B cell (primary cell): ENCODE data around the gene EHBP1L1.

Experiments
- EZH2 ChIP-seq: IDR thresholded peaks from 2 replicates; pipeline ENCODE4 v1.6.1; 2012; ENCODE audit warnings: borderline replicate concordance, low read depth, mild to moderate bottlenecking, moderate library complexity, low read length; ENCODE audit not compliant: insufficient read depth, poor library complexity, severe bottlenecking
- TF ChIP-seq, protein P1 (sequence below): fragments of 200-600 bp; IDR thresholded peaks from one replicate; pipeline ENCODE4 v1.8.0; 2022; ENCODE audit warnings: antibody characterized with exemption, mild to moderate bottlenecking

DNA sequence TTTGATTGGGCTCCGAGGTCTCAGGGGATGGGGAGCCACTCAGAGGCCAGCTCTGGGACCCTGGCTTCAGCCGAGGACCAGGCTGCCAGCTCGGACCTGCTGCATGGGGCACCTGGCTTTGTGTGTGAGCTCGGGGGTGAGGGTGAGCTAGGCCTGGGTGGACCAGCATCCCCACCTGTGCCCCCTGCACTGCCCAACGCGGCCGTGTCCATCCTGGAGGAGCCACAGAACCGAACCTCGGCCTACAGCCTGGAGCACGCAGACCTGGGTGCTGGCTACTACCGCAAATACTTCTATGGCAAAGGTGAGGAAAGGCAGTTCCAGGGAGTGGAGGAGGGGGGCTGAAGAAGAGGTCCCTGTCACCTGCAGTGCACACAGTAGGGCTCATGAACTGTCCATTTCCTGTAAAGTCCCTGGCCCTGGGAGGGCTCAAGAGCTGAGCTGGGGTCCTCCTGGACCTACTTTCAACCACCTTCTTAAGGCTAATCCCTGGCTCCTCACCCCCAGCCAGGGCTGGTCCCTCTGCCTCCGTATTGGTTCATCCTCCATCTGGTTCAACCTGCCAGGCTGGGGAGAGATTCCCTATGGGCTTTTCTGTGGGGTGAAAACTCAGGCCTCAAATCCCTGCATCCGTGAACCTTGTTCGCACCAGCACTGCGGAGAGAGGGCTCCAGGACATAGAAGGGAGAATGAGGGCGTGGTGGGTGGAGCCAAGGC is 65.6 kb downstream of the EHBP1L1 start:
- TF ChIP-seq, protein P1, sequence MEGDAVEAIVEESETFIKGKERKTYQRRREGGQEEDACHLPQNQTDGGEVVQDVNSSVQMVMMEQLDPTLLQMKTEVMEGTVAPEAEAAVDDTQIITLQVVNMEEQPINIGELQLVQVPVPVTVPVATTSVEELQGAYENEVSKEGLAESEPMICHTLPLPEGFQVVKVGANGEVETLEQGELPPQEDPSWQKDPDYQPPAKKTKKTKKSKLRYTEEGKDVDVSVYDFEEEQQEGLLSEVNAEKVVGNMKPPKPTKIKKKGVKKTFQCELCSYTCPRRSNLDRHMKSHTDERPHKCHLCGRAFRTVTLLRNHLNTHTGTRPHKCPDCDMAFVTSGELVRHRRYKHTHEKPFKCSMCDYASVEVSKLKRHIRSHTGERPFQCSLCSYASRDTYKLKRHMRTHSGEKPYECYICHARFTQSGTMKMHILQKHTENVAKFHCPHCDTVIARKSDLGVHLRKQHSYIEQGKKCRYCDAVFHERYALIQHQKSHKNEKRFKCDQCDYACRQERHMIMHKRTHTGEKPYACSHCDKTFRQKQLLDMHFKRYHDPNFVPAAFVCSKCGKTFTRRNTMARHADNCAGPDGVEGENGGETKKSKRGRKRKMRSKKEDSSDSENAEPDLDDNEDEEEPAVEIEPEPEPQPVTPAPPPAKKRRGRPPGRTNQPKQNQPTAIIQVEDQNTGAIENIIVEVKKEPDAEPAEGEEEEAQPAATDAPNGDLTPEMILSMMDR = no peak
- no peak for TF ChIP-seq EZH2
